ENCODE data around the gene CDH4. TPM values are rescaled to one million over a fixed set of nuclear protein-coding genes. Genes with fewer than 3 reads are reported as not detected.

Gene CDH4
- total and polyA plus RNA-seq, 2 of the 4 experiments (the other 2 are of a cell fraction), result 1.6 to 3.5 TPM

DNA sequence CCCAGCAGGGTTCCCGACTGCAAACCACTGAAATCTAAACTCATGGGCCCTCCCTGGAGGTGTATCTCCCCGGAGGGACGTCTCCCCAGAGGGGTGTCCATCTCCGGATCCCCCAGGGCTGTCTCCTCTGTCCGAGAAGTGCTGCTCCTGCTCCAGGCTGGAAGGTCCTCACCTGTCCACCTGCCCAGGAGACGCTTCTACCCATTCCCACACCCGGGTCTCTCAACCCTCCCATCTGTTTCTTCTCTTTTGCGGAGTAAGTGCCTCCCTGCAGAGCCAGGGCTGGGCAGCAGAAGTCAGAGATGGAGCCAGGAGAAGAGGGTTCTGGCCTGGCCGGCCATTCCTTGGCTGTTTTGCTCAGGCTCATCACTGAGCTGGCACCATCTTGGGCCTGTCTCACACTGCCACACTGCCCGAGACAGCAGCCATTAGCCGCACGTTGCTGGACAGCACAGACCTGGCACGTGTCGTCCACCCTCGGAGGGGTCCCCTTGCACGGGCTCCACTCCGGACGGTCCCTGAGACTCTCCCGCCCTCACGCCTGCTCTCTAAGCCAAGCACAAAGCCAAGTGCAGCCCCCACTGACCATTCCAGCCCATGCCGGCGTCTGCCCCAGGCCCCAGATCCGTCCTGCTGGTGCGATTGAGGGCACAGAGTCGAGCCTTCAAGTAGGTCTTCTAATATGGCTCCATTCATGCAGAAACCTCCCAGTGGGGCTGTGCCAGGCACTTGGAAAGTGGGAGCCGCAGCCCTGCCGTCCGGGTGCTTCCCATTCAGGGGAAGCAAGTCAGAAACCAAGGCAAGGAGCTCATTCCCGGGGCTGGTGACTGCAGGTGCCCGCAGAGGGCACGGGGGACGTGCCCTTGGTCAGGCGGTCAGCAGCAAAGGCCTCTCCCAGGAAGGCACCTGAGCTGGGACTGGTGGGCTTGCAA lies 445.9 kb downstream of the CDH4 start:
- no peak overlapping the region for H2BK5ac ChIP-seq (ENCODE audit: low read depth, low read length, poor library complexity, severe bottlenecking)
- H3K4me3 ChIP-seq (ENCODE audit: insufficient read depth, low read depth, low read length), result no peak overlapping the region
- no peak overlapping the region for H3K18ac ChIP-seq (ENCODE audit: low read depth, low read length)
- ChIA-PET POLR2A (ENCODE audit: unreplicated experiment) (no interaction called here), CTCF (no interaction called here)
- in situ Hi-C loops (cut with MboI; ENCODE audit: low sequenced_read_pairs), result no loop called here
- no peak overlapping the region for H3K14ac ChIP-seq (replicated peaks; ENCODE audit: low read depth, low read length)
- no peak overlapping the region for H4K8ac ChIP-seq (ENCODE audit: low read depth in 2 of 2, low read length in 2 of 2)
- H3K56ac ChIP-seq (ENCODE audit: extremely low read depth, insufficient read depth, low read length), result no peak overlapping the region
- H3K9me3 ChIP-seq (ENCODE audit: control insufficient read depth, insufficient read depth, low read length), result peaks cover 18% of the 10 kb centered on the region
- H4K91ac ChIP-seq (ENCODE audit: insufficient read depth, low read depth, low read length), result no peak overlapping the region
- no peak overlapping the region for H2BK20ac ChIP-seq (ENCODE audit: low read depth, low read length)
- H3K79me1 ChIP-seq (ENCODE audit: low read depth in 1 of 2, low read length in 2 of 2), result no peaks in the 10 kb centered on the region
- ATAC-seq (ENCODE audit: low read depth) (no peak), DNase-seq (no peak)
- H3K36me3 ChIP-seq (ENCODE audit: control insufficient read depth, insufficient read depth, low read length), result no peaks in the 10 kb centered on the region
- H3K9ac ChIP-seq (ENCODE audit: low read depth, low read length), result no peak overlapping the region
- no peak overlapping the region for H3K4ac ChIP-seq (ENCODE audit: low read depth, low read length)
- H3K27me3 ChIP-seq (ENCODE audit: control insufficient read depth, insufficient read depth, low read length), result no peaks in the 10 kb centered on the region
- H2AK9ac ChIP-seq (replicated peaks; ENCODE audit: low read depth, low read length, poor library complexity), result no peak overlapping the region
- no peak overlapping the region for H3K23ac ChIP-seq (ENCODE audit: low read depth, low read length)
- BruUV-seq (replicated peaks), result no TSS peak
- no peaks in the 10 kb centered on the region for H4K20me1 ChIP-seq (ENCODE audit: insufficient read depth, low read length)
- H2AK5ac ChIP-seq (ENCODE audit: low read depth, low read length), result no peak overlapping the region
- no peak overlapping the region for H3K27ac ChIP-seq (ENCODE audit: insufficient read depth, low read length)
- intact Hi-C loops (cut with micrococcal nuclease), result no loop called here
- no peak overlapping the region for H2BK120ac ChIP-seq (ENCODE audit: low read depth, low read length)
- H2AFZ ChIP-seq (replicated peaks; ENCODE audit: low read length, poor library complexity), result peak overlapping the region; percentile 21
- no peak for TF ChIP-seq MAFK (IDR thresholded peaks at IDR 0.05; ENCODE audit: low read depth, low read length)
- no peak for TF ChIP-seq CHD1 (IDR thresholded peaks at IDR 0.05; ENCODE audit: low read depth, low read length)
- TF ChIP-seq, protein P1, sequence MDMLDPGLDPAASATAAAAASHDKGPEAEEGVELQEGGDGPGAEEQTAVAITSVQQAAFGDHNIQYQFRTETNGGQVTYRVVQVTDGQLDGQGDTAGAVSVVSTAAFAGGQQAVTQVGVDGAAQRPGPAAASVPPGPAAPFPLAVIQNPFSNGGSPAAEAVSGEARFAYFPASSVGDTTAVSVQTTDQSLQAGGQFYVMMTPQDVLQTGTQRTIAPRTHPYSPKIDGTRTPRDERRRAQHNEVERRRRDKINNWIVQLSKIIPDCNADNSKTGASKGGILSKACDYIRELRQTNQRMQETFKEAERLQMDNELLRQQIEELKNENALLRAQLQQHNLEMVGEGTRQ (IDR thresholded peaks at IDR 0.05; ENCODE audit: low read depth, low read length), result no peak
- TF ChIP-seq NFE2L2 (IDR thresholded peaks at IDR 0.05; ENCODE audit: low read depth, low read length), result no peak
- TF ChIP-seq RCOR1 (IDR thresholded peaks at IDR 0.05; ENCODE audit: insufficient replicate concordance, low read length), result no peak
- no peak for TF ChIP-seq POLR2A (IDR thresholded peaks at IDR 0.05; ENCODE audit: low read depth, low read length)
- no peak for TF ChIP-seq RFX5 (IDR thresholded peaks at IDR 0.05; ENCODE audit: low read depth, low read length)
- no peak for TF ChIP-seq RAD21 (IDR thresholded peaks at IDR 0.05; ENCODE audit: low read length)
- TF ChIP-seq BHLHE40 (IDR thresholded peaks at IDR 0.05; ENCODE audit: low read depth, low read length), result no peak
- TF ChIP-seq, protein P2, sequence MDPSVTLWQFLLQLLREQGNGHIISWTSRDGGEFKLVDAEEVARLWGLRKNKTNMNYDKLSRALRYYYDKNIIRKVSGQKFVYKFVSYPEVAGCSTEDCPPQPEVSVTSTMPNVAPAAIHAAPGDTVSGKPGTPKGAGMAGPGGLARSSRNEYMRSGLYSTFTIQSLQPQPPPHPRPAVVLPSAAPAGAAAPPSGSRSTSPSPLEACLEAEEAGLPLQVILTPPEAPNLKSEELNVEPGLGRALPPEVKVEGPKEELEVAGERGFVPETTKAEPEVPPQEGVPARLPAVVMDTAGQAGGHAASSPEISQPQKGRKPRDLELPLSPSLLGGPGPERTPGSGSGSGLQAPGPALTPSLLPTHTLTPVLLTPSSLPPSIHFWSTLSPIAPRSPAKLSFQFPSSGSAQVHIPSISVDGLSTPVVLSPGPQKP (IDR thresholded peaks at IDR 0.05; ENCODE audit: borderline replicate concordance, low read depth, low read length), result no peak
- no peak for TF ChIP-seq MAZ (IDR thresholded peaks at IDR 0.05; ENCODE audit: borderline replicate concordance, low read depth, low read length)
- no peak overlapping the region for H2BK15ac ChIP-seq (ENCODE audit: low read depth, low read length)
- dilution Hi-C loops (cut with HindIII; ENCODE audit: low sequenced_read_pairs, unreplicated experiment), result no loop called here
- H3K9me1 ChIP-seq (ENCODE audit: insufficient read depth, low read length), result no peaks in the 10 kb centered on the region
- WGBS, 2 experiments (ENCODE audit: extremely low coverage in 2 of 2, insufficient read length in 1 of 2), result 98% methylated on average over 6 of the region's 33 CpGs; no CpG with 5 or more reads in 1 of the 2 experiments
- no peak overlapping the region for H3K4me2 ChIP-seq (ENCODE audit: low read depth, low read length)
- no peaks in the 10 kb centered on the region for H3K4me1 ChIP-seq (ENCODE audit: control insufficient read depth, insufficient read depth, low read length)
- no peak overlapping the region for H4K5ac ChIP-seq (ENCODE audit: low read depth, low read length)

Data from IMR-90 (cell line).